MV-4-11 (cell line): ENCODE measurements around the gene TOX3.

Experiments used
- DNase-seq: peaks from one replicate; lab custom pipeline; 2025; lab: John Stamatoyannopoulos, UW

TOX3 gene

GRCh38 chr16:52451971-52452421 lies 94.9 kb downstream of the TOX3 start:
- no peak for DNase-seq

- no peak for DNase-seq
These were observed 96.0 kb downstream of the TOX3 start for GRCh38 chr16:52450916-52451315.

GRCh38 chr16:52450241-52450640 lies 96.7 kb downstream of the TOX3 start:
- no peak for DNase-seq

- no peak for DNase-seq
These were observed 100.9 kb downstream of the TOX3 start for GRCh38 chr16:52446080-52446479.

DNA sequence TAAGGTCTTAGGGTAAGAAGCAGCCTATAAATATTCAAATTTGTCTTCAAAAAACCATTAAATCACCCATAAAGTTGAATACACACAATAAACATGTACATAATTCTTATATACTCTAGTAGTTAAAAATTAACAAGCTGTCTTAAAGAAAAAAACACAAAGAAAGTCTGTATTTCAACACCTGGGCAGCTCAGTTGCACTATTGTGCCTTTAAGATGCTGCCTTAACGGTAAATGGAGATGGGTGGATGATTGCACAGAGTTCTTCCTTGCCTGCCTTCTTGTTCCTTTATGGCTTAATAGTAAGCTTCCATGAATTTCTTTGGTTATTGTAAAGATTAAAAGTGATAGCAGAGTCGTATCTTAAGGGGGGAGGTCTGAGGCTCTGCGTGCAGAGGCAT lies 105.1 kb downstream of the TOX3 start:
- no peak for DNase-seq

- DNase-seq = no peak
These were observed 106.7 kb downstream of the TOX3 start for GRCh38 chr16:52440248-52440647.

- no peak for DNase-seq
These were observed 107.2 kb downstream of the TOX3 start for GRCh38 chr16:52439750-52440149.

GRCh38 chr16:52439171-52439701 lies 107.7 kb downstream of the TOX3 start:
- no peak for DNase-seq

GRCh38 chr16:52437277-52437670 lies 109.7 kb downstream of the TOX3 start:
- no peak for DNase-seq

- DNase-seq = no peak
These were observed 110.3 kb downstream of the TOX3 start for GRCh38 chr16:52436339-52437276.

- no peak for DNase-seq
These were observed 112.7 kb downstream of the TOX3 start for GRCh38 chr16:52434224-52434623.

DNA sequence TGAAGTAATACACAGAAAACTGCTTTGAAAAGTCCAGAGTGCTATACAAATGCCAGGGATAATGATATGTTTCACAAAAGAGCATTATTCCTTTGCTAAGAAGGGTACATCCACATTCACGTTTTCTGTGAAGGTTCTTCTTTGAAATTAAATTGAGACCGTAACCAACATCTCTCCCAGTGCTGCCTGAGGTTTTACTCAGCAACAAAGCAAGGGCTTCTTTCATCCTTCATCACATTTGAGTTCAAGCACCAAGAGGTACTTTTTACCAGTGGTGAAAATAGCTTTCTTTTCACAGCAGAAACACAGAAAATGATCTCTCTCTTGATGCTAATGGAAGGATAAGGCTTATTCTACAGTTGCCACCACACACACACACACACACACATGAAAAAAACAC lies 113.3 kb downstream of the TOX3 start:
- DNase-seq = no peak

DNA sequence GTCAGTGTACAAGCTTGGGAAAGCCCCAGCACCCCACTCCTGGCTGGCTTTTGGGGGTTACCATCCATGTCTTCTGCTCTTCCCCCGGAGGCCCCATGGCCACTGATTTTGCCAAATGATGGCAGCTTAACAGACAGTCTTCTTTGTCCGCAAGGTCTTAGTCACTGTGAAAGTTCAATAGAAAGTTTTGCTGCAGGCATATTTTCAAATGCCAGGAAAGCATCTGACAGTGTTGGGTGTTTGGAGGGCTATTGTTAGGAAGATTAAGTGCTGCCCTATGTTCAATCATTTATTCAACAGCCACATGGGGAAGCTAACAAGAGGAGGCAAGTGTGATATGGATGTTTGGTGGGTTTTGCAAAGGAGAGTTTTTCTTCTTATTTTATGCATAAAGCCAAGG lies 122.4 kb downstream of the TOX3 start:
- DNase-seq = no peak

- DNase-seq = no peak
These were observed 124.6 kb downstream of the TOX3 start for GRCh38 chr16:52422307-52422706.

- DNase-seq = no peak
These were observed 128.7 kb downstream of the TOX3 start for GRCh38 chr16:52418201-52418600.

DNA sequence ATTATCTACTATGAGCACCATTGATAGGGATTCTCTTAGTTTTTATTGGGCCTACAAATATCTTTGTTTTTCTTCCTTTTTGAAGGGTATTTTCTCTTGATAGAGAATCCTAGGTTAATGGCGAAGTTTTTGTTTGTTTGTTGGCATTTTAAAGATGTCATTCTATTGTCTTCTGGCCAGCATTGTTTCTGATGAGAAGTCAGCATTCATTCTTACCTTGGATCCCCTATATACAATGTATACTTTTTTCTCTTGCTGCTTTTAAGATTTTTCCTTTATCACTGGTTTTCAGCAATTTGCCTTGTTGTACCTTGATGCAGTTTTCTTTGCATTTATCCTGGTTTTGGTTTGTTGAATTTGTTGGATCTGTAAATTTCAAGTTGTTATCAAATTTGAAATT lies 130.1 kb downstream of the TOX3 start:
- no peak for DNase-seq

DNA sequence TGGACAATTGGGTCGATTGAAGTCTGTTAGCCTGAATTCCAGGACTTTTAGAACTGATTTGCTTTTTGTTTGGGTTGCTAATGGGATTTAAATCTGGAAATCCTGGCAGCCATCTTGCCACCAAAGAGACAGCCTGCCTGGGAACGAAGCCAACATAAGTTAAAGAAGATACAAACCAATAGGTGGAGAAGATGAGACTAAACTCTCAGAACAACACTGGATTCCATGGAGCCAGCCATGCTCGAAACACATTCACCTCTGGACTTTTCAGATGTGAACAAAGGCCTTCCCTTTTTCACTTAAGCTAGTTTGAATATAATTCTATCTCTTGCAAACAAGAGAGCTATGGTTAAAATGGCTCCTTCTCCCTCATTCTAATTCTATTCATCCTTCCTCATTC lies 135.9 kb downstream of the TOX3 start:
- no peak for DNase-seq

GRCh38 chr16:52408191-52408845 lies 138.6 kb downstream of the TOX3 start:
- DNase-seq = no peak

DNA sequence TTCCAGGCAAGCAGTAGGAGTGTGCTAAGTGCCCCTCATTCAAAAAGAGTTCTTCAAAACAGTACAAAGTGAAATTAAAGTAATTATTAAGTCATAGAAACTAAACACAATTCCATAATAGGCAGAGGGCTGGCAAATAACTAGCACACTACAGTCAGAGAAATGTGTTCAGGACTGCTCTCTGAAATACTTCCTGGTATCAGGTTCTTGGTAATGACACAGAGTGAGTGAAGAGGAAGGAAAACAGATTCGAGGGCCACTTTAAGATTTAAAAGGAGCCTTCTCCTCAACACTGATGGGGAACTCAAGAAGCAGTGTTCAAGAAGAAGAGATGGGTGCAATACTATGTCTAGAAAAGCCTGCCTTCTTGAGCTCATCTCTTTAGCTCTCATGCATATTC lies 139.2 kb downstream of the TOX3 start:
- DNase-seq = no peak

DNA sequence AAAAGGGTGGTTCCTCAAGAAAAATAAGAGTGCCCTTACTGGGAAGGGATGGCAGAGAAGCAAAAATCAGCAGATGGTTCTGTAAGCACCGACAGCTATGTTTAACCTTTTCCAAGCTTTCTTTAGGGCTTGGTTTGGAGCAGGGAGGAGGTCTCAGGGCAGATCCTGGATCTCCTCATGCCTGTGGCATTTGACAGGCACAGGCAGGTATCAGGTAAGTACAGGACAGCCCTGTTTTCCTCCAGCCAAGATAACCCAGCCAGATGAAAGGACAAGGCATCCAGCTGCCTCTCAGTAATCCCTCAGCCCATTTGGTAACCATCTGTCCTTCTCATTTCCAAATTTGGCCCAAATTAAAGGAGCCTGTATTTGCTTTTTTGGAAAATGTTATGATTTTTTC lies 141.5 kb downstream of the TOX3 start:
- DNase-seq = no peak

DNA sequence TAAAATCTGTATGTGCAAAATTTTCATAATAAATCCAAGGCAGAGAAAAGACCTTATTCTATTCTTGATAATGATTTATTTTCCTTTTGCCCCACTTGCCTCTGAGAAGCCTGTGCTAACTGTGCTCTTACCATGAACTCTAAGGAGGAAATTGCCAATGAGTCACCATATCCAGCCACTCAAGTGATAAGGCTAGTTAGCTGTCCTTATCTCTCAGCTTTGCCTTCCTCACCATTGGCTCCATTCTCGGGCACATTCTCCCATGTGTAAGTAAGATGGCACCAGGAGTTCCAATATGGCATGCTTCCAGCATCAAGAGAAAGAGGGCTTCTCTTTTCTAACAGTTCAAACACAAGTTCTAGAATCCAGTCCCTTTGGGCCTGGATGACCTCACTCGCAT lies 142.4 kb downstream of the TOX3 start:
- DNase-seq = no peak

DNA sequence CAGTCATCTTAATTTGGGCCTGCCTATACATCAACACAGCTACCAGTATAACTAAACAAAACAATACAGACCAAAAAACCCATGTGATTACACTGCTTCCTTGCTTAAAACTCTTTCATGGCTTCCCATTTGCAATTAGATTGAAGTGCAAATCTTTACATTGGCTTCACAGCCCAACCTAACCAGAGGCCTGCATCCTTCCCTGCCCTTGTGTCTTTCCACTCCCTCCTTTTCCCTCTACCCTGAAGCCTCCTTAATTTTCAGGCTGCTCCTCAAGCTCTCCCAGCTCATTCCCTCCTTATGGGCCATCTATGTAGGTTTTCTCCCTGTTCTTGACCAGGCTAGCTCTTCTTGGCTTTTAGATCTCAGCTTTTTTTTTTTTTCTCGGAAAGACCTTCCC lies 147.8 kb downstream of the TOX3 start:
- no peak for DNase-seq

- DNase-seq = no peak
These were observed 148.4 kb downstream of the TOX3 start for GRCh38 chr16:52398491-52398960.
